NCI-H1417 (cell line): Measurements from ENCODE around the gene SNED1.
"Not testable (repeated sequence)": the region's sequence is repeated elsewhere in the genome, so short reads cannot be mapped to it uniquely, and the experiment has no call there.

Experiments used
- DNase-seq, 3 experiments: peaks; one replicate each; lab custom pipeline; 2025; lab: John Stamatoyannopoulos, UW

The SNED1 gene

DNA sequence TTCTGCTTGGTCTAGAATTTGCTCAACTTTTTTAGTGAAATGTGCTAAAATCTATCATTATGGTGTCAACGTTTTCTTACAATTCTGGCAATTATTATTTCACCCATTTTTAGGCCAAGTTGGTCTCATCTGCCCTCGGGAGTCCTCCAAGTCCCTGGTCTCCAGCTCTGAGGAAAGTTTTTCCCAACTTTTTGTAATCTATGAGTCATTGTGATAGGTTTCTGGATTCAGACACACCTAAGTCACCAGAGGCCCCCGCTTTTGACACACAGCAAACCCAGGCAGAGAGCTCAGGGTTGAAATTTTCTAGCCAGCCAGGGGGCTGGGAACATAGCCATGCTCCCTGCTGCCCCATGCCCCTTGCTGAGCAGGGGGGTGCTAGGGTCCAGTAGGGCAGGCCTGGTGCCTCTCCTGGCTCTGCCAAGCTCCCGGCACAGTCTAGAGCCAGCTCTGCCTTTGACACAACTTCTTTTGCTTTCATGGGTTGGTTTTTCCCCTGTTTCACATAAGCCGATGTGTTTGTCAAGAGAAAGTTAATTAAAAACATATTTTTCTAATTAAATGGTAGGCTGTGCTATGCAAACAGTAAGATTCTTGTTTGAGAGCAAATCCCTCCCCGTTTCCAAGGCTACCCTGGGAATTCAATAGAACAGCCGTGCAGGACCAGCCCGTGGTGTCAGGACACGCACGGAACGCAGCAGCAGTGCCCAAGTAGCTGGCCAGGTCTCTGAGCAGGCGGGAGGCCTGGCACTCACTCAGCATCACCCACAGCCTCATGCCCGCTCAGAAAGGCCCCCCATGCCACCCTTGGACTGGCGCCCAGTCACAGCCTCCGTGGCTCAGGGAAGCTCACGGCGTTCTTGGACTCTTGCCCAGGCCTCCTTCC lies 25.5 kb upstream of the SNED1 start:
- DNase-seq, result peak in 2 of 3 experiments; percentile 10 to 43

- no peak for DNase-seq
These were observed 23.4 kb upstream of the SNED1 start for GRCh38 chr2:240974771-240975572.

DNA sequence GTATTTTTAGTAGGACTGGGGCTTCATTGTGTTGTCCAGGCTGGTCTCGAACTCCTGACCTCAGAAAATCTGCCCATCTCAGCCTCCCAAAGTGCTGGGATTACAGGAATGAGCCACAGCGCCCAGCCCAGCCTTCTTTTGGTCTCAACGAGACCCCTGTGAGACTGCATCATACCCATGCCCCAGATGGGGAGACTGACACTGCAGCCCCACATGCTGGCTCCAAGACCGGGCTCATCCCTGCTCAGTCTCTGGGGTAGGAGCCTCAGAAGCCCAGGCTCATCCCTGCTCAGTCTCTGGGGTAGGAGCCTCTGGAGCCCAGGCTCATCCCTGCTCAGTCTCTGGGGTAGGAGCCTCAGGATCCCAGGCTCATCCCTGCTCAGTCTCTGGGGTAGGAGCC lies 22.5 kb upstream of the SNED1 start:
- DNase-seq, result not testable (repeated sequence)

GRCh38 chr2:240981280-240981679 lies 17.1 kb upstream of the SNED1 start:
- no peak for DNase-seq

- no peak for DNase-seq
These were observed 16.3 kb upstream of the SNED1 start for GRCh38 chr2:240981871-240982800.

DNA sequence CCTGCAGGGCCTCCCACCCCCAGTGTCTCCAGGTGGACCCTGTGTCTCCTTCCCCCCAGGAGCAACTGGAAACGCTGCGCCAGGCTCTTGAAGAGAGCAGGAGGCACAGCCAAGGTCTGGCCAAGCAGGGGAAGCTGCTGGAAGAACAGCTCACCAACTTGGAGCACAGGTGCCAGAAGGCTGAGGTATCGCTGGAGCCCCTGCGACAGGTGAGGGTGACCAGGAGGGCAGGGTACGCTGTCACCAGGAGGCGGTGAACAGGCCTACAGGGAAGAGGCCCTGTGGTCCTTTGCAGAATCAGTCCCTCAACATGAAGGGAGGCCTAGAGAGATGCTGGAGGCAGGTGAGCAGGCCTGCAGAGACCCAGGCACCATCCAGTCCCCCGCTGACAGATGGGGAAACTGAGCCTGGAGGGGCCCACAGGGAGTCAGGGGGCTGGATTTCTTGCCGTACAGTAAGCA lies 15.6 kb upstream of the SNED1 start:
- DNase-seq, result no peak

GRCh38 chr2:240983361-240983995 lies 14.9 kb upstream of the SNED1 start:
- peak; percentile 44 to 73 (median 60) for DNase-seq

- DNase-seq, result peak in 1 of 3 experiments; percentile 8
These were observed 14.4 kb upstream of the SNED1 start for GRCh38 chr2:240983996-240984498.

GRCh38 chr2:240985881-240986786 lies 12.3 kb upstream of the SNED1 start:
- no peak for DNase-seq

- DNase-seq, result no peak
These were observed 11.5 kb upstream of the SNED1 start for GRCh38 chr2:240986787-240987411.

DNA sequence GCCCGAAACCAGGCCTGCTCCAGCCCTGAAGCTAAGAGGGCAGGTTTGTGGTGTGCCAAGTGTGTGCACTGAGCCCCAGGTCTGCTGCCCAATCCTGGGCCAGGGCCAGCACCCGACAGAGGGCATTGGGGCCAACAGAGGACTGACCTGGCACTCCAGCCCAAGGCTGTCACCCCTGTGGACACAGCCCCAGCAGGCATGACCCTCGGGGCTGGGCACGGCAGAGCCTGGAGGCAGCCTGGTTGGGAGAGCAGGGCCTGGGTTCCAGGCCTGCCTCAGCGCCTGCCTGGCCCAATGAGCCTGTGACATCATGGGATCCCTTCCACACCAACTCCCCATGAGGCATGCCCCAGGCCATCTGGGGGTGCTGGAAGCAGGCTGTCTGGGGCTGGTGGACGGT lies 10.8 kb upstream of the SNED1 start:
- DNase-seq, result no peak

GRCh38 chr2:240988146-240988545 lies 10.3 kb upstream of the SNED1 start:
- DNase-seq, result peak in 2 of 3 experiments; percentile 10 to 22

- DNase-seq, result no peak
These were observed 9.7 kb upstream of the SNED1 start for GRCh38 chr2:240988571-240989271.

DNA sequence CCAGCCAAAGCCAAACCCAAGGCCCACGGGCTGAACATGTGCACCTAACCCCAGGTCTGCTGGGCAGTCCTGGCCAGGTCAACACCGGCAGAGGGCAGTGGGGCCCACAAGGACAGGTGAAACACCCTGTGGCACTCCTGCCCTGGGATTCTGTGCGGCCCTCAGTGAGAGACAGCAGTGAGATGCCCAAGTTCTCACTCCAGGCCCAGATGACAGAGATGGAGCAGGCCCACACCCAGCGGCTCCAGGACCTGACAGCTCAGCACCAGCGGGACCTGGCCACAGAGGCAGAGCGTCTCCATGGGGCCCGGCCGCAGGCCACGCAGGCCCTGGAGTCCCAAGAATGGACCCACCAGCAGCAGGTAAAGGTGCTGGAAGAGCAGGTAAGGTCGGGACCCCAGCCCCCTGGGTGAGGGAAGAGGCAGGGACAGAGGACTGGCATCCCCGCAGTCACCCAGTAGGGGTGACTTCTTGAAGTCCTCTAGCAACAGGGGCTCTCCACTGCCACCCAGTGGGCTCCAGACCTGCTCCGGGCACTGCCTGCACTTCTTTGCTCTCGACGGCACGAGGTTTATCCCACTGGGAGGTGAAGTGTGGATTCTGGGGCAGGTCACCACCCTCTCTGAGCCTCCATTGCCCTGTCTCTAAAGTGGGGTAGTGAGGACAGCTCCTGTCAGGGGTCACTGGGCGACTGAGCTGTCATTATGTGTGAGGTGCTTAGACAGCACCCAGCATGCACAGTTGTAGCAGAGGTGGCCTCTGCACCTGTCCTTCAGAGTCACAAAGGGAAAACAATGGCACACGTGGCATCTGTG lies 8.8 kb upstream of the SNED1 start:
- no peak for DNase-seq

- DNase-seq, result no peak
These were observed 8.2 kb upstream of the SNED1 start for GRCh38 chr2:240990266-240990529.

DNA sequence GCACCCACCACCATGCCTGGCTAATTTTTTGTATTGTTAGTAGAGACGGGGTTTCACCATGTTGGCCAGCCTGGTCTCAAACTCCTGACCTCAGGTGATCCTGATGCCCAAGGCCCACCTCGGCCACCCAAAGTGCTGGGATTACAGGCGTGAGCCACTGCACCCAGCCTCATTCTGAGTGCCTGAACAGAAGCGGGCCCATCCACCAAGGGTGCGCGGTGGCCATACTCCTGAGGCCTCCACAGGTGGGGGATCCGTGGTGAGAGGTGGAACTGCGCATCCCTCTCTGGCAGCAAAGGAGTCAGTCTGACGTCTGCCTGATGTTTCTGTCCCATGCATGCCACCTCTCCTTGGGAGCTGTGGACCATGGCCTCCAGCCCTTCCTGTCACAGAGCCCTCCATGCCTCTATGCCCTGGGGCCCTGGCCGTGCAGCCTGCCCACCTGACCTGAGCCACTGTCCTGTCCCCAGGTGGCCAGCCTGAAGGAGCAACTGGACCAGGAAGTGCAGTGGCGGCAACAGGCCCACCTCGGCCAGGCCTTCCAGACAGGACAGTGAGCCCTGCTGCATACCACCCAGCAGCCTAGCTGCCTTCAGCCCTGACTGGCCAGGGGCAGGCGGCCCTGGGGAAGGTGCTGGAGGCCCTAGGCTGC lies 7.6 kb upstream of the SNED1 start:
- DNase-seq, result no peak

- DNase-seq, result peak; percentile 40 to 79 (median 71)
These were observed 6.8 kb upstream of the SNED1 start for GRCh38 chr2:240991378-240992263.
